K562 (cell line): ENCODE data around the gene BNIPL. TPM values are rescaled to one million over a fixed set of nuclear protein-coding genes. Genes with fewer than 3 reads are reported as not detected.

Experiments used
- CBX3 ChIP-seq, 2 experiments: IDR thresholded peaks; 1 replicate in 1 of 2; 2 replicates in 1 of 2; pipeline ENCODE4 v1.6.1; 2012; ENCODE audit warnings: inconsistent platforms in 2 of 2, low read length in 2 of 2, borderline replicate concordance in 1 of 2, control low read depth in 1 of 2
- HDGF ChIP-seq: fragments of 450-650 bp; IDR thresholded peaks from 2 replicates; pipeline ENCODE4 v1.6.1; 2016
- KLF1 ChIP-seq: fragments of 450-650 bp; IDR thresholded peaks from 2 replicates; pipeline ENCODE4 v1.6.1; 2016; ENCODE audit warnings: missing genetic modification characterization, missing compliant biosample characterization
- RAD51 ChIP-seq: fragments of 450-650 bp; IDR thresholded peaks from 2 replicates; pipeline ENCODE4 v1.7.1; 2016; ENCODE audit warnings: low read depth, mild to moderate bottlenecking, borderline replicate concordance
- RREB1 ChIP-seq: fragments of 250-450 bp; sonication (Bioruptor Pico); IDR thresholded peaks from 2 replicates; pipeline ENCODE4 v1.4.0; 2020
- SIRT6 ChIP-seq: IDR thresholded peaks from one replicate; pipeline ENCODE4 v1.6.1; 2012; ENCODE audit warnings: low read depth, mild to moderate bottlenecking, control low read depth, inconsistent platforms, low read length, moderate library complexity
- SIX5 ChIP-seq, 2 experiments: IDR thresholded peaks; 2 replicates each; pipeline ENCODE4 v1.6.1; 2011; ENCODE audit warnings: low read length in 2 of 2, borderline replicate concordance in 1 of 2, low read depth in 1 of 2, mild to moderate bottlenecking in 1 of 2, moderate library complexity in 1 of 2; ENCODE audit not compliant: insufficient read depth in 1 of 2
- SOX6 ChIP-seq: fragments of 450-650 bp; IDR thresholded peaks from 2 replicates; pipeline ENCODE4 v1.6.1; 2014; ENCODE audit warnings: mild to moderate bottlenecking
- TAF1 ChIP-seq: IDR thresholded peaks from 2 replicates; pipeline ENCODE4 v1.6.1; 2011; ENCODE audit warnings: mild to moderate bottlenecking, low read length, moderate library complexity; ENCODE audit not compliant: insufficient read depth, control insufficient read depth, severe bottlenecking; ENCODE audit errors: extremely low read depth
- THRA ChIP-seq: fragments of 450-650 bp; IDR thresholded peaks from 2 replicates; pipeline ENCODE4 v1.6.1; 2017; ENCODE audit warnings: mild to moderate bottlenecking, moderate library complexity
- UBTF ChIP-seq, 2 experiments: IDR thresholded peaks; 2 replicates each; pipeline ENCODE4 v1.6.1; 2012; ENCODE audit warnings: improper control_type of control experiment in 2 of 2, low read depth in 2 of 2, low read length in 2 of 2, borderline replicate concordance in 1 of 2
- ZBTB43 ChIP-seq: sonication (generic); formaldehyde crosslinking; IDR thresholded peaks from 2 replicates; pipeline ENCODE4 v1.8.0; 2023; ENCODE audit warnings: mild to moderate bottlenecking, missing genetic modification reagents
- ZC3H4 ChIP-seq: sonication (generic); formaldehyde crosslinking; IDR thresholded peaks from 2 replicates; pipeline ENCODE4 v1.9.0; 2021; ENCODE audit warnings: missing genetic modification reagents, borderline replicate concordance
- ZNF217 ChIP-seq: sonication (generic); formaldehyde crosslinking; IDR thresholded peaks from 2 replicates; pipeline ENCODE4 v1.8.0; 2022; ENCODE audit warnings: mild to moderate bottlenecking, missing genetic modification reagents
- ZNF445 ChIP-seq: fragments of 250-450 bp; sonication (Bioruptor Pico); IDR thresholded peaks from 2 replicates; pipeline ENCODE4 v1.4.0; 2020; ENCODE audit warnings: low read depth, mild to moderate bottlenecking, moderate library complexity
- ZNF551 ChIP-seq: fragments of 250-450 bp; sonication (Bioruptor Pico); IDR thresholded peaks from 2 replicates; pipeline ENCODE4 v1.5.0; 2021; ENCODE audit warnings: mild to moderate bottlenecking, moderate library complexity
- polyA plus RNA-seq, 8 experiments: library from polyadenylated mRNA; depleted of rRNA in 4 of 8; stranded (reverse) in 5 of 8; unstranded in 3 of 8; fragments of >200 nt; fragmentation: Nextera tagmentation in 2 of 8; fragmentation: Illumina TruSeq in 1 of 8; extraction: Ambion mirVana in 2 of 8; extraction: Trizol in 1 of 8; gene quantifications; 2 replicates each; pipeline versions ENCODE4 v1.2.1 to v1.2.3, GENCODE V29; 2011 to 2014; ENCODE audit warnings: inconsistent platforms in 1 of 8, missing spikeins in 1 of 8
- total RNA-seq, 7 experiments: library from RNA; depleted of rRNA in 6 of 7; stranded (reverse); fragments of >200 nt in 6 of 7; fragmentation: Illumina TruSeq in 2 of 7; extraction: Trizol in 2 of 7; gene quantifications; 2 replicates each; pipeline versions ENCODE4 v1.2.1 to v1.2.3, GENCODE V29; 2011 to 2021; ENCODE audit warnings: low replicate concordance in 1 of 7

BNIPL gene
- total and polyA plus RNA-seq, 9 of the 15 experiments (the other 6 are each of a cell fraction or from before 2014, with no cell fraction given) = 0.08 to 1.4 (median 0.68) TPM

GRCh38 chr1:151062741-151063371 lies 26.5 kb downstream of the BNIPL start (continued):
- TF ChIP-seq RREB1 (no peak), THRA (no peak), TAF1 (no peak), ZC3H4 (no peak), CBX3 (IDR thresholded peaks at IDR 0.05; ENCODE audit: borderline replicate concordance in 1 of 2, low read length in 2 of 2) (no peak), ZNF445 (CRISPR knock-in tag) (no peak), SOX6 (no peak), SIRT6 (no peak), KLF1 (no peak), RAD51 (no peak), SIX5 (IDR thresholded peaks at IDR 0.05; ENCODE audit: borderline replicate concordance in 1 of 2, insufficient read depth in 1 of 2, low read depth in 1 of 2, low read length in 2 of 2) (no peak), UBTF (IDR thresholded peaks at IDR 0.05; ENCODE audit: borderline replicate concordance in 1 of 2, low read depth in 2 of 2, low read length in 2 of 2) (no peak), ZNF217 (CRISPR knock-in tag) (no peak), ZBTB43 (CRISPR knock-in tag) (no peak), ZNF551 (CRISPR knock-in tag) (no peak), HDGF (no peak)
